Measurements from ENCODE around the gene EVC2.

The EVC2 gene, protein sequence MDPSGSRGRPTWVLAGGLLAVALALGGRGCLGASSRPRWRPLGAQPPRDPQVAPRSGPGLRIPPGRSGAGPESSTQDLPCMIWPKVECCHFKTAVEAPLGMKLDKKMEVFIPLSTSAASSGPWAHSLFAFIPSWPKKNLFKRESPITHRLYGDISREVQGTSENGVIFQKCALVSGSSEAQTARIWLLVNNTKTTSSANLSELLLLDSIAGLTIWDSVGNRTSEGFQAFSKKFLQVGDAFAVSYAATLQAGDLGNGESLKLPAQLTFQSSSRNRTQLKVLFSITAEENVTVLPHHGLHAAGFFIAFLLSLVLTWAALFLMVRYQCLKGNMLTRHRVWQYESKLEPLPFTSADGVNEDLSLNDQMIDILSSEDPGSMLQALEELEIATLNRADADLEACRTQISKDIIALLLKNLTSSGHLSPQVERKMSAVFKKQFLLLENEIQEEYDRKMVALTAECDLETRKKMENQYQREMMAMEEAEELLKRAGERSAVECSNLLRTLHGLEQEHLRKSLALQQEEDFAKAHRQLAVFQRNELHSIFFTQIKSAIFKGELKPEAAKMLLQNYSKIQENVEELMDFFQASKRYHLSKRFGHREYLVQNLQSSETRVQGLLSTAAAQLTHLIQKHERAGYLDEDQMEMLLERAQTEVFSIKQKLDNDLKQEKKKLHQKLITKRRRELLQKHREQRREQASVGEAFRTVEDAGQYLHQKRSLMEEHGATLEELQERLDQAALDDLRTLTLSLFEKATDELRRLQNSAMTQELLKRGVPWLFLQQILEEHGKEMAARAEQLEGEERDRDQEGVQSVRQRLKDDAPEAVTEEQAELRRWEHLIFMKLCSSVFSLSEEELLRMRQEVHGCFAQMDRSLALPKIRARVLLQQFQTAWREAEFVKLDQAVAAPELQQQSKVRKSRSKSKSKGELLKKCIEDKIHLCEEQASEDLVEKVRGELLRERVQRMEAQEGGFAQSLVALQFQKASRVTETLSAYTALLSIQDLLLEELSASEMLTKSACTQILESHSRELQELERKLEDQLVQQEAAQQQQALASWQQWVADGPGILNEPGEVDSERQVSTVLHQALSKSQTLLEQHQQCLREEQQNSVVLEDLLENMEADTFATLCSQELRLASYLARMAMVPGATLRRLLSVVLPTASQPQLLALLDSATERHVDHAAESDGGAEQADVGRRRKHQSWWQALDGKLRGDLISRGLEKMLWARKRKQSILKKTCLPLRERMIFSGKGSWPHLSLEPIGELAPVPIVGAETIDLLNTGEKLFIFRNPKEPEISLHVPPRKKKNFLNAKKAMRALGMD

DNA sequence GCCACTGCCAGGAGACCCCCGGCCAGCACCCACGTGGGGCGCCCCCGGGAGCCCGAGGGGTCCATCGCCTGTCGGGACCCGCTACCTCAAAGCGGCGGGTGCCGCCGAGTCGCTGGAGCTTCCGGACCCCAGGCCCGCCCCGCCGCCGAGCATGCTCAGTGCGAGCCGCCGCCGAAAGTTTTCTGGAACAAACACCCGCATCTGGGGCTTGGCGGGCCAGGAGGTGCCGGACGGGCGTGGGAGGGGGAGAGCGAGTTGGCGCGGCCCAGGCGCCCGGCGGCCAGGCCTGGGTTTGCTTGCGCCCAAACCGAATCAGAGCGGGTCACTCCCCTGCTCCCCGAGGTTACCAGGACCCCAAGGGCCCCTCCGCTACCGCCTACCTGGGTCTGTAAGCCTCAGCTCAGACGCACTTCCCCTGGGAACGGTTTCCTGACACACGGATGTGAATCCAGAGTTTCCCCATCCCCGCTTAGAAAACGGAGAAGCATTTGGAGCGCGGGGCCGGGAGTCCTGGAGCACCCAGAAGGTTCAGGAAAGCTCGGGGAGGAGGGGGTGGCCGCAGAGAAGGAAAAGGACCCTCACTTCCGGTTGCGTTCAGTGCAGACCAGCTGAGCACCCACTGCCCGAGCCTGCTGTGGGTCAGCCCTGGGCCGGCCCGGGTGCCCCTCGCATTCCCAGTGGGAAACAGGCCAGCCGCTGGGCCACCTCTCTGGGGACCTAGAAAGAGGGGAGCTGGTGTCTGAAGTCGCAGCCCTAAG lies at the start of gene EVC2:
TSS of gene EVC2 (minus strand) at position 111 of the 758 bp plus-strand sequence. CDS start at position 65, 46 bp downstream.
- DNase-seq = no peak

- DNase-seq = no peak
Measured at GRCh38 chr4:5757954-5758353, 49.6 kb upstream of the EVC2 start.

DNA sequence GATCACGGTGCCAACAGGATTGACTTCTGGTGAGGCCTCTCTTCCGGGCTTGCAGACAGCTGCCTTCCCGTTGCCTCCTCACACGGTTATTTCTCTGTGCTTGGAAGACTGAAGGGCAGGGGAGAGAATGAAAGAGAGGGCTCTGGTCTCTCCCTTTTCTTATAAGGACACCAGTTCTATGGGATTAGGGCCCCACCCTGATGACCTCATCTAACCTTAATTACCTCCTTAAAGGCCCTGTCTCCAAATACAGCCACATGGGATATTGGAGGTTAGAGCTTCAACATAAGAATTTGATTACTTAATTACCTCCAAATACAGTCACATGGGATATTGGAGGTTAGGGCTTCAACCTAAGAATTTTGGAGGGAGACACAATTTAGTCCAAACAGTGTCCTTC lies 49.2 kb upstream of the EVC2 start:
- no peak for DNase-seq

- DNase-seq = no peak
Measured at GRCh38 chr4:5757091-5757490, 48.7 kb upstream of the EVC2 start.

GRCh38 chr4:5756271-5756670 lies 47.9 kb upstream of the EVC2 start:
- no peak for DNase-seq

- no peak for DNase-seq
Measured at GRCh38 chr4:5755679-5756078, 47.3 kb upstream of the EVC2 start.

DNA sequence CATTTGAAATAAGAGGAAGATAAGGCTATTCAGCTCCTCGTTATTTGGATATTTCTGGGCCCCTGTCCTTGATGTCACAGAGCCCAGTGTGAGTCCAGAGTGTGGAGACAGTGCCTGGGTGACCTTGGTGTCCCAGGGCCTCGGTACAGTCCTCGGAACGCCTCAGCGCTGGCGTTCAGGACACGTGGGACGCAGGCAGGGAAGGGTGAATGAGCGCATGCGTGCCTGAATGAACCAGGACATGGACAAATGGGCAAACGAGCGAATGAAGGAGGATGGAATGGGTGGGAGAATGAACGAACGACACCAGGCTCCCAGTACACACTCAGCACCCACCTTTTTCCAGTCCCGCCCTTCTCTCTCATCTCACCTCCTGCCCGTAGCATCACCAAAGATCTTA lies 46.8 kb upstream of the EVC2 start:
- no peak for DNase-seq

DNA sequence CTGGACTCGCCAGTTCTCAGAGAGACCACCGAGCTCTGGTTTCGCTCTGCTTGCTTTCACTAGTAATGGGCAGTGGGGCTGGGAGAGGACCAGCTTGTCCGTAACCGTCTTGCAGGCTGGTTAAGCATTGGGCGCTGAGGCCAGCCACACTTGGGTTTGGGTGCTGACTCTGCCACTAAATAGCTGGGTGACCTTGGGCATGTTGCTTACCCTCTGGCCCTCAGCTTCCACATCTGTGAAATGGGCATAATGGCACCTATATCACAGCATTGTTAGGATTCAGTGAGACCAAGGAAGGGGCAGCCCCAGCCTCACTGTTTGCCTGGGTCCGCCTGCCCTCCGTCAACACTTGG lies 46.1 kb upstream of the EVC2 start:
- no peak for DNase-seq

- DNase-seq = no peak
Measured at GRCh38 chr4:5753766-5754528, 45.6 kb upstream of the EVC2 start.

DNA sequence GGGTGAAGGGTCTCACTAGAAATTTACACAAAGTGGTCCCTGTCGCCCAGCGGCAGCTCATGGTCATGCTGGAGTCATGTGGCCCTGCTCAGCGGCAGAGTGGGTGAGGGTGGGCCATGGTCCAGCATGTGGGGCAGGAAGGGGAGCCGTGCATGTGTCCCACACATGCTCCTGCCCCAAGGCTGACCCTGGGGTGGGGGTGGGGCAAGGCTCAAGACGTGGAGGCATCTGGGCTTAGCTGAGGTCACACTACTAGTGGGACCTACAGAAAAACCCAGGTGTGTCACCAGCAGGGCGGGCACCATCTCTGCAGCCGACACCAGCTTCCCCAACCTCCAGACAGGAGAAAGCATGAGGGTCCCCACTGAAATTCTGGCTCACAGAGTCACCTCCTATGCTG lies 45.0 kb upstream of the EVC2 start:
- DNase-seq = no peak

DNA sequence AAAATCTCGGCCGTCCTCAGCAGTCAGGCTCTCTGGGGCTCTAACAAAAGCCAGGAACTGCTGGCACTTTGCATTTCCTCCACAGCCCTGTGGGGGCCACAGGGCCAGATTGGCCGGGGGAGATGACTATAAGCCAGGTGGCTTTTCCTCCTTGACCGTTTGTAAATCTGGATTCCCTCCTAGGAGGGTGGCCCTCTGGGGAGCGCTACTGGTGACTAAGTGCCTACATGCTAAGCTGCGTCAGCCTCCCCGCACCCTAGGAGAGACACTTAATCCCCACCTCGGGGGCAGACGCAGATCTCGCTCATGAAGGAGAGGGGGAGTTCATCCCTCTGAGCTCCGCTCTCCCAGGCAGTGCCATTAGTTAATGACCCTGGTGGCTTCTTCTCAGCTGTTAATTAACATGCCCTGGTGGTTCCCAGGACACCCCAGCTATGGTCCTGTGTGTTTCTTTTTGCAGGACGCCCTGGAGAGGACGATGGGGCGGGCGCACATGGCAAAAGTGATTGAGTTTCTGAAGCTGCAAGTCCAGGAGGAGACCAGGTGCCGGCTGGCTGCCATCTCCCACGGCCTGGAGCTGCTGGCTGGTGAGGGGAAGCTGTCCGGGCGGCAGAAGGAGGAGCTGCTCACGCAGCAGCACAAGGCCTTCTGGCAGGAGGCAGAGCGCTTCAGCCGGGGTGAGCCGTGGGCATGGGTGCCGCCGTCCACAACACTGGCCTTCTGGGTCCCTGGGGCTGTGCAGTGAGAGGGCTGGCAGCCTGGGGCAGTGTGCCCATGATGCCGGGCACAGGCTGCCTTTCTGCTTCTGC lies 44.2 kb upstream of the EVC2 start:
- DNase-seq = peak; percentile 96

- no peak for DNase-seq
Measured at GRCh38 chr4:5751666-5752375, 43.5 kb upstream of the EVC2 start.

DNA sequence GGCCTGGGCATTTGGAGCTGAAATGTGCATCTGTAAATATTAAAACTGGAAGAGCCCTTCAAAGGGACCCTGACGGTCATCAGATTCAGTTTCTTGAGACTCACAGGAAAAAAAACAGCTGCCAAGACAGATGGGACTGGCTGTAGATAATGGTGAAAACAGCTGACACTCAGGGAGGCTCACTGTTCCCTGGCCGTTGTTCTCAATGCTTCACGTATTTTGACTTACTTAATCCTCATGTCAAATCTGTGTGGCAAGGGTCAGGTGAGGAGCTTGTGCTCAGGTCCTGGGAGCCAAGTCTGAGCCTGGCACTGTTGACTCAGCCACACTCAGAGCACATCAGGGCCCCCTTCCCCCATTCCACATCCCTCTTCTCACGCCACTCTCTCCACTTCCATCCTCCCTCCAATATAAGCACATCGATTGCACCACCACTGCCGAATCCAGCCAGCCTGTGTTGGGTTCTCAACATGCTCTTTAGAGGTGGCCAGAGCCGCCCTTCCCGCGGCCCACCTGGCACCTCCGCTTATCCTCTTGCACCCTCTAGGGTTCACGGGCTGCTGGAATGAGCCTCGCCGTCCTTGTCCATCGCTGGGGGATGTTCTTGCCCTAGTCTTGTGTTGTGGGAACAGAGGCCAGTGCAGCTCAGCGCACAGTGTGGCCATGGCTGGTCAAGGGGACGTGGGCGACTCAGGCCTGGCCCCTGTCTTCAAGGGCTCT lies 42.7 kb upstream of the EVC2 start:
- peak; percentile 96 for DNase-seq

GRCh38 chr4:5750052-5750945 lies 41.9 kb upstream of the EVC2 start:
- no peak for DNase-seq

- DNase-seq = no peak
Measured at GRCh38 chr4:5749568-5749967, 41.2 kb upstream of the EVC2 start.

GRCh38 chr4:5747738-5748375 lies 39.5 kb upstream of the EVC2 start:
- no peak for DNase-seq

DNA sequence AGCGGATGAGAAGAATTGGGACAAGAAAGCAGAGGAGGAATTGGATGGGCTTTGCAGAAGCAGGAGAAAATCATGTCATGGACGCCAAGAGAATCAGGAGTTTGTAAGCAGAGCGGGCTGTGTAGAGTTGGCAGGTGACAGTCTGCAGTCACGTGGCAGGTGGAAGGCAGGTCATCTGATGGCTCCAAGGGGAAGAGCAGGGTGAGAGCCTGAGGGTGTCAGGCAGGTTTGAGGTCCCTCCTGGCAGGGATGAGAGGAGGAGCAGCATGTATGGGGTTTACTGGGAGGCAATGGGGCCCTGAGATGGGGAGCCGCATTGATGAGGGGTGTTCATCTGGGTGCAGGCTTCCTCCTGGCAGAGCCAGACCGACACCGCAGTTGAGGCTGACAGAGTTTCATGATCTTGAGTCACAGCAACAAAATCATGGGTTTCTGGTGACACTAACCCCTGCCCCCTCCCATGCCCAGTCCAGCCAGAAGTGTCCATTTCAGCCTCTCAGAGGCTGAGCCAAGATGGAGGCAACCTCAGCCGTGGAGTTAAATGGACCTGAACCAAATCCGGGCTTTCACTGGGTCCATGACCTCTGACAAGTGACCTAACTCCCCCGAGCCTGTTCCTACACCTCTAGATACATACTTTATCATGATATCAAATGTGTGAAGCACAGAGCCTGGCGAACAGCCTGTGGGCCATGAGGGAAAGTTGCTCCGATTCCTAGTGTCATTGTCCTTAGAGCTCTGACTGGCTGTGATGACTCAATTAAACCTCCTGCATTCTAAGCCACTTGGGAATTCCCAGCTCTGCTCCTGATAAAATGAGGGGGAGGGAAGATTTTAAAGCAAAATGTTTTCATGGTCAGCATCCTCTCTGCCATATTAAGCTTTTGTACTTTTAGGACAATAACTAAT lies 38.7 kb upstream of the EVC2 start:
- no peak for DNase-seq

Data from NCI-H524 treated with DMSO at 0.1 percent for 48 hours (cell line).